KMS-11 (cell line): Measurements from ENCODE around the gene GMPR.
"Not testable (repeated sequence)": the region's sequence is repeated elsewhere in the genome, so short reads cannot be mapped to it uniquely, and the experiment has no call there.

Experiments used
- H2AFZ ChIP-seq: fragments of 200-600 bp; sonication (generic); 2 replicates; pipeline ENCODE4 v1.6.1; 2016; ENCODE audit warnings: antibody characterized with exemption, mixed run types, low read depth
- H3K27ac ChIP-seq: fragments of 200-600 bp; sonication (generic); 2 replicates; pipeline ENCODE4 v1.6.1; 2016; ENCODE audit warnings: mild to moderate bottlenecking, mixed run types
- H3K27me3 ChIP-seq: fragments of 200-600 bp; sonication (generic); 2 replicates; pipeline ENCODE4 v1.6.1; 2017; ENCODE audit warnings: mild to moderate bottlenecking, low read depth, mixed run types, moderate library complexity; ENCODE audit not compliant: insufficient read depth
- H3K36me3 ChIP-seq: fragments of 200-600 bp; sonication (generic); 2 replicates; pipeline ENCODE4 v1.6.1; 2017; ENCODE audit warnings: mild to moderate bottlenecking, mixed run types; ENCODE audit not compliant: insufficient read depth
- H3K4me1 ChIP-seq: fragments of 200-600 bp; sonication (generic); 2 replicates; pipeline ENCODE4 v1.6.1; 2016; ENCODE audit warnings: mild to moderate bottlenecking, low read depth, mixed run types; ENCODE audit not compliant: poor library complexity, severe bottlenecking
- H3K4me2 ChIP-seq: fragments of 200-600 bp; sonication (generic); 2 replicates; pipeline ENCODE4 v1.7.0; 2016; ENCODE audit warnings: mild to moderate bottlenecking, mixed run types
- H3K4me3 ChIP-seq: fragments of 200-600 bp; sonication (generic); IDR thresholded peaks from 2 replicates; pipeline ENCODE4 v1.6.1; 2017; ENCODE audit warnings: low read depth, low read length, mixed read lengths; ENCODE audit not compliant: insufficient read depth
- H3K79me2 ChIP-seq: fragments of 200-600 bp; sonication (generic); 2 replicates; pipeline ENCODE4 v1.6.1; 2016; ENCODE audit warnings: low read depth, mixed run types; ENCODE audit not compliant: insufficient read depth
- H3K9ac ChIP-seq: fragments of 200-600 bp; sonication (generic); 2 replicates; pipeline ENCODE4 v1.6.1; 2016; ENCODE audit warnings: mild to moderate bottlenecking, mixed run types
- H4K20me1 ChIP-seq: fragments of 200-600 bp; sonication (generic); 2 replicates; pipeline ENCODE4 v1.6.1; 2016; ENCODE audit warnings: mild to moderate bottlenecking, mixed run types; ENCODE audit not compliant: insufficient read depth
- TF ChIP-seq, protein P1 (sequence below): fragments of 200-600 bp; sonication (generic); conservative IDR thresholded peaks from 2 replicates; pipeline ENCODE4 v1.6.1; 2017; ENCODE audit warnings: low read depth, mild to moderate bottlenecking, antibody characterized with exemption, low read length, moderate library complexity, mixed read lengths

The GMPR gene

DNA sequence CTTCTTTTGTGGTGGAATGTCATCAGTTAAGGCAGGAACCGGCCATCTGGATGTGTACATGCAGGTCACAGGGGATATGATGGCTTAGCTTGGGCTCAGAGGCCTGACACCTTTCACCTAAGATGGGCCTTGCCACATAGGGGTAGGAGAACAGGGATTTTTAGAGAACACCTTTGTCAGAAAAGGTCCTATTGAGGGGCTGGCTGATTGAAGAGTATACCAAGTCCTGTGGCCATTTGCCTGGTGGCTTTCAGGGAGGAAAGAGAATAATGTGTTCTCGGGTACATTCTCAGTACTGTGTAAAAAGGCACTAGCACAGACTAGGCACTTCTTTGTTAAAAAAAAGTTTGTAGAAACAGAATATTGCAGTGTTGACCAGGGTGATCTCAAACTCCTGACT, 26.4 kb downstream of the GMPR start:
- Histone ChIP-seq H3K27me3 (no peaks in the 10 kb centered on the region), H3K79me2 (no peaks in the 10 kb centered on the region), H3K9ac (no peak overlapping the region), H2AFZ (no peak overlapping the region), H3K4me3 (no peak overlapping the region), H3K36me3 (no peaks in the 10 kb centered on the region), H3K27ac (no peak overlapping the region), H3K4me2 (no peak overlapping the region), H4K20me1 (no peaks in the 10 kb centered on the region), H3K4me1 (no peaks in the 10 kb centered on the region)
- TF ChIP-seq, protein P1, sequence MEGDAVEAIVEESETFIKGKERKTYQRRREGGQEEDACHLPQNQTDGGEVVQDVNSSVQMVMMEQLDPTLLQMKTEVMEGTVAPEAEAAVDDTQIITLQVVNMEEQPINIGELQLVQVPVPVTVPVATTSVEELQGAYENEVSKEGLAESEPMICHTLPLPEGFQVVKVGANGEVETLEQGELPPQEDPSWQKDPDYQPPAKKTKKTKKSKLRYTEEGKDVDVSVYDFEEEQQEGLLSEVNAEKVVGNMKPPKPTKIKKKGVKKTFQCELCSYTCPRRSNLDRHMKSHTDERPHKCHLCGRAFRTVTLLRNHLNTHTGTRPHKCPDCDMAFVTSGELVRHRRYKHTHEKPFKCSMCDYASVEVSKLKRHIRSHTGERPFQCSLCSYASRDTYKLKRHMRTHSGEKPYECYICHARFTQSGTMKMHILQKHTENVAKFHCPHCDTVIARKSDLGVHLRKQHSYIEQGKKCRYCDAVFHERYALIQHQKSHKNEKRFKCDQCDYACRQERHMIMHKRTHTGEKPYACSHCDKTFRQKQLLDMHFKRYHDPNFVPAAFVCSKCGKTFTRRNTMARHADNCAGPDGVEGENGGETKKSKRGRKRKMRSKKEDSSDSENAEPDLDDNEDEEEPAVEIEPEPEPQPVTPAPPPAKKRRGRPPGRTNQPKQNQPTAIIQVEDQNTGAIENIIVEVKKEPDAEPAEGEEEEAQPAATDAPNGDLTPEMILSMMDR = no peak

DNA sequence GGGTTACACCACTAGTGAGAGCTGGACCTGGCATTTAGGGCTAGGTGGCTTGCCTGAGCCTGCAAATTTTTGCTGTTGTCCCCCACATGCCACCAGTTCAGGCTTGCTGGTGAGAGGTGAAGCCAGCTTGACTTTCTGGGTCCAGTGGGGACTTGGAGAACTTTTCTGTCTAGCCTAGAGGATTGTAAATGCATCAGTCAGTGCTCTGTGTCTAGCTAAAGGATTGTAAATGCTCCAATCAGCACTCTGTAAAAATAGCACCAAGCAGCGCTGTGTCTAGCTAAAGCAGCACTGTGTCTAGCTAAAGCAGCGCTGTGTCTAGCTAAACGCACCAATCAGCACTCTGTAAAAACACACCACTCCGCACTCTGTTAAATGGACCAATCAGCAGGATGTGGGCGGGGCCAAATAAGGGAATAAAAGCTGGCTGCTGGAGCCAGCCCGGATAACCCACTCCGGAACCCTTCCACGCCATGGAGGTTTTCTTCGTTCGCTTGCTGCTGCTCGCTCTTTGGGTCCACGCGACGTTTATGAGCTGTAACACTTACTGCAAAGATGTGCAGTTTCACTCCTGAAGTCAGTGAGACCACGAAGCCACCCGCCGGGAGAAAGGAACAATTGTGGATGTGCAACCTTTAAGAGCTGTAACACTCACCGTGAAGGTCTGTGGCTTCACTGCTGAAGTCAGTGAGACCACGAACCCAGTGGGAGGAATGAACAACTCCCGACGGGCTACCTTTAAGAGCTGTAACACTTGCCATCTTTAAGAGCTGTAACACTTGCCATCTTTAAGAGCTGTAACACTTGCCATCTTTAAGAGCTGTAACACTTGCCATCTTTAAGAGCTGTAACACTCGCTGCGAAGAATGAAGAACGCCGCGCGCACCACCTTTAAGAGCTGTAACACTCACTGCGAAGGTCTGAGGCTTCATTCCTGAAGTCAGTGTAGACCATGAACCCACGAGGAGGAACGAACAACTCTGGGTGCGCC, 27.3 kb downstream of the GMPR start:
- TF ChIP-seq, protein P1 = no peak
- H3K4me2 ChIP-seq = no peak overlapping the region
- no peak overlapping the region for H3K4me3 ChIP-seq
- no peaks in the 10 kb centered on the region for H3K27me3 ChIP-seq
- no peaks in the 10 kb centered on the region for H3K79me2 ChIP-seq
- H3K36me3 ChIP-seq = no peaks in the 10 kb centered on the region
- no peak overlapping the region for H3K27ac ChIP-seq
- H2AFZ ChIP-seq = no peak overlapping the region
- no peak overlapping the region for H3K9ac ChIP-seq
- H3K4me1 ChIP-seq = no peaks in the 10 kb centered on the region
- no peaks in the 10 kb centered on the region for H4K20me1 ChIP-seq

DNA sequence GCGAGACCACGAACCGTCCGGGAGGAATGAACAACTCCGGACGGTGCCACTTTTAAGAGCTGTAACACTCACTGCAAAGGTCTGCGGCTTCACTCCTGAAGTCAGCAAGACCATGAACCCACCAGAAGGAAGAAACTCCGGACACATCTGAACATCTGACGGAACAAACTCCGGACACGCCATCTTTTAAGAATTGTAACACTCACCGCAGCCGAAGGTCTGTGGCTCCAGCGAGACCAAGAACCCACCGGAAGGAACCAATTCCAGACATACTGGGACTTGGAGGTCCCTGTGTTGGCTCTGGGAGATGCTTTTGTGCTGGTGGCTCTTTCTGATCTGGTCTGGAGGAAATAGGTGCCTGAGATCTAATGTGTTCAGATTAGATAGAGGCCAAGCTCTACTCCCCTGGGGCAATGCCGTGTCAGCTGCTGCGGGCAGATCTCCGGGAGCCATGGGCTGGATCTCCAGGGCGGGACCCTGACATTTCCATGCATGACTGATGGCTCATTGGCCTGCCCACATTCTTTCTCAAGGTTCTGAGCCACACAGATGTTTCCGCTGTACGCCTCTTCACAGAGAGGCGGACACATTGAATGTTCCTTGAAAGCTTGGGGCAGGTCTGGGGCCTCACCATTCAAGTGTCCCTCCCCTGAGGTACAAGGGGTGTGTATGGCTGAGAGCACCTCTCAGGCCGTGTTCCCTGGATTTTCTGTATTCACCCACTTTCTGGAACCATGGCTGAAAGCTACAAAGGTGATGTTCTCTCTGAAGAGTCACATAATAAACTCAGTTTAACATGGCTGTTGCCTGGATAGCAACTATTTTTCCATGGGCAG, 29.3 kb downstream of the GMPR start:
- no peaks in the 10 kb centered on the region for H3K79me2 ChIP-seq
- no peak overlapping the region for H3K4me3 ChIP-seq
- H3K27me3 ChIP-seq = no peaks in the 10 kb centered on the region
- no peak overlapping the region for H3K4me2 ChIP-seq
- TF ChIP-seq, protein P1 = no peak
- no peaks in the 10 kb centered on the region for H4K20me1 ChIP-seq
- H3K36me3 ChIP-seq = no peaks in the 10 kb centered on the region
- H3K27ac ChIP-seq = no peak overlapping the region
- H3K9ac ChIP-seq = no peak overlapping the region
- no peak overlapping the region for H2AFZ ChIP-seq
- no peaks in the 10 kb centered on the region for H3K4me1 ChIP-seq

DNA sequence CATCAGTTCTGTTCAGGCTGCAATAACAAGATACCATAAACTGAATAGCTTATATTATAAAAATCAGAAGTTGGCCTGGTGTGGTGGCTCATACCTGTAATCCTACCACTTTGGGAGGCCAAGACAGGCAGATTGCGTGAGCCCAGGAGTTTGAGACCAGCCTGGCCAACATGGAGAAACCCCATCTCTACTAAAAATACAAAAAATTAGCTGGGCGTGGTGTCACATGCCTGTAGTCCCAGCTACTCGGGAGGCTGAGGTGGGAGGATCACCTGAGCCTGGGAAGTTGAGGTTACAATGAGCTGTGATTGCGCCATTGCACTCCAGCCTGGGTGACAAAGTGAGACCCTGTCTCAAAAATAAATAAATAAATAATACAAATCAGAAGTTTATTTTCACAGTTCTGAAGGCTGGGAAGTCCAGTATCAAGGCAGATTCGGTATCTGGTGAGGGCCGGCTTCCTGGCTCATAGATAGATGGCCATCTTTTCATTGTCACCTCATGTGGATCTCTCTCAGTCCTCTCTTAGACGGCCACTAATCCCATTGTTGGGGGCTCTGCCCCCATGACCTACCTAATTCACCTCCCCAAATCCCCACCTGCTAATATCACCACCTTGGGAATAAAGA, 31.2 kb downstream of the GMPR start:
- H3K4me2 ChIP-seq = not testable (repeated sequence)

More for the DNA sequence above, 31.2 kb downstream of the GMPR start:
- H3K79me2 ChIP-seq, H3K9ac ChIP-seq, H2AFZ ChIP-seq, H3K36me3 ChIP-seq, H3K4me1 ChIP-seq, H3K27ac ChIP-seq, H3K4me3 ChIP-seq, H3K27me3 ChIP-seq, H4K20me1 ChIP-seq: not testable (repeated sequence)
